ENCODE results near the gene DUOX1.

- TF ChIP-seq CTCF (IDR thresholded peaks at IDR 0.05), result no peak
- no peak for TF ChIP-seq POLR2A (IDR thresholded peaks at IDR 0.05)
These were observed 6.6 kb downstream of the DUOX1 start for GRCh38 chr15:45136378-45136764.
